Glomerular endothelial cell (primary cell): Measurements from ENCODE around the gene SYTL1. TPM values are rescaled to one million over a fixed set of nuclear protein-coding genes. Genes with fewer than 3 reads are reported as not detected.
"Not testable (repeated sequence)": the region's sequence is repeated elsewhere in the genome, so short reads cannot be mapped to it uniquely, and the experiment has no call there.

Experiments
- DNase-seq: peaks from one replicate; pipeline ENCODE4 v3.0.0-alpha.2; 2011; ENCODE audit warnings: low read depth, low spot score; ENCODE audit errors: extremely low read depth
- total RNA-seq: library from RNA; depleted of rRNA; stranded (reverse); fragments of >200 nt; gene quantifications from 2 replicates; pipeline ENCODE4 v1.2.3, GENCODE V29; 2015

SYTL1 gene
- total RNA-seq, 1 donor from 2014 or later, result 5.4 TPM

DNA sequence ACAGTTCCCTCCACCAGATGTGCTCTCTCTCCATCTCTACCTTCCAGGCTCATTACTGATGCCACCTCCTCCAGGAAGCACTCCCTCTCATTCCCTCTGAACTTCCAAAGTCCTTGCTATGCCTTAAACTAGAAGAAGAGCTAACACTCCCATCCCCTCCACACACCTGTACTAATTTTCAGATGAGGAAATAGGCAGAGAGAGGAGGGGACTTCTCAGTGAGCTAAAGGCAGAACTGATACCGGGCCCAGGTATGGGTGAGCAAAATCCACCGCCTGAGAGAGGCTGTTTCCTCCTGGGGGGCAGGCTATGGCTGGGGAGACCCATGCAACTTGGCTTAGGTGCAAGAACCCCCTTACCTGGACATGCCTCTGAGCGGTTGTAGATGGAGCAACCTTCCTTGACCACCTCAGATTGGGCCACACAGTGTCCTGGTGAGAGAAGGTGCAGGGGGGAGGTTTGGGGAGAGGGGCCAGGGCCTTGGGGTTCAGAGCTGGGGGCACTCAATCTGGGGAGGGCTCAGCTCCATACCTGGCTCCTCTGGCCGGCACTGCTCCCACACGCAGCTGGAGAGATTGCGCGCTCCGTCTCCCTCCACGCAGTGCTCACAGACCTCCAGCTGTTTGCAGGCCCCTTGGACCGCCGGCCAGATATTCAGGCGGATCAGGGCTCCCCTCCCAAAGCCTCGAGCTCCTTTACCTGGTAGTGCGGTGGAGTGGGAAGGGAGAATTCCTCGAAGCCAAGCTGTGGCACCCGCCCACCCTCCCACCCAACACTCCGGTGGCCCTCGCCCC is 40.3 kb downstream of the SYTL1 start:
- no peak for DNase-seq

- DNase-seq, result no peak
These were observed 41.3 kb downstream of the SYTL1 start, which contains the start of gene CD164L2 for GRCh38 chr1:27383039-27383605. Gene CD164L2, minus strand, starts transcription at chr1:27383333. Its CDS starts 94 bp downstream, at chr1:27383239.

DNA sequence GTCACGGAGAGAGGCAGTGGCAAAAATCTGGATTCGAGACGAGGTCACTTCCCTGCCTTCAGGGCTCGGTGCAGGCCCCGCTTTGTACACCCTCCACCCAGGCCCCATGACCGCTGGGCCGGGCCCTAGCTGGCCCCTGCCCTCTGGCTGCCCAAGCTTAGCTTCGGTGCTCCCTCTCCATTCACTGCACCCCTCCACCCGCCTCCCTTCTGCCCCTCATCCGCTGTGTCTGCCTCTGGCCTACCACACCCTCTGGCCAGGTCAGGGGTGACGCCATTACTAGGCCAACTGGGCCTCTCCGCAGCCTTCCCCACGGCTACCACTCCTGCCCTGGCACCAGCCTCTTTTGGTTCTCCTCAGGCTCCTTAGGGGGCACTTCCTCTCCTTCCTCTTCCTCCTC is 41.8 kb downstream of the SYTL1 start:
- DNase-seq, result no peak

- not testable (repeated sequence) for DNase-seq
These were observed 43.0 kb downstream of the SYTL1 start for GRCh38 chr1:27384797-27385196.

DNA sequence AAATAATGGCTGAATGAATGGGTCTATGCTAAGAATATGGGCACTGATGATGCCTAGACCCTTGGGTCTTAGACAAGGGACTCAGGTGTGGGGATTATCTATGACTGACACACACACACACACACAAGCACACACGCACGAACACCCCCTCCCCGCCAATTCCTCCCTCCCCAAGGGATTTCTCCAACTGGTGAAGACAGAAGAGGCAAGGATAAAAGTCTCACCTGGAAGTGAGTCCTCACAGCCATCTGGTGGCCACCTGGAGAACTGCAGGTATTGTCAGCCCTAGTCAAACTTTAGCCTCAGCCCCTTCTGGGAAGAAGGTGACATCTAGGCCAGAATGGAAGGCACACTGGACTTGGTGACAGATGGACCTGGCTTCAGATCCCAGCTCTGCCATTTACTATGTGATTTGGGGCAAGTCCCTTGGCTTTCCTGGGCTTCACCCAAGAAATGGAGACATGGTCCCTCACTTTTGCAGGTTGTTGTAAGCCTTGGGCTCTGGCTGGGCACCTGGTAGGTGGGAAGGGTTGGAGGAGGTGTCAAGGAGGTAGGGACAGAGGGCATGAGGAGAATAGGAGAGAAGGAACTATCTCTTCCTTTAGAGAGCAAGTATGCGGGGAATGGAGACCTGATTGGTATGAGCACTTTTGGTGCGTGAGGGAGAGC is 46.6 kb downstream of the SYTL1 start:
- DNase-seq, result no peak

- no peak for DNase-seq
These were observed 49.8 kb downstream of the SYTL1 start for GRCh38 chr1:27391511-27392095.

DNA sequence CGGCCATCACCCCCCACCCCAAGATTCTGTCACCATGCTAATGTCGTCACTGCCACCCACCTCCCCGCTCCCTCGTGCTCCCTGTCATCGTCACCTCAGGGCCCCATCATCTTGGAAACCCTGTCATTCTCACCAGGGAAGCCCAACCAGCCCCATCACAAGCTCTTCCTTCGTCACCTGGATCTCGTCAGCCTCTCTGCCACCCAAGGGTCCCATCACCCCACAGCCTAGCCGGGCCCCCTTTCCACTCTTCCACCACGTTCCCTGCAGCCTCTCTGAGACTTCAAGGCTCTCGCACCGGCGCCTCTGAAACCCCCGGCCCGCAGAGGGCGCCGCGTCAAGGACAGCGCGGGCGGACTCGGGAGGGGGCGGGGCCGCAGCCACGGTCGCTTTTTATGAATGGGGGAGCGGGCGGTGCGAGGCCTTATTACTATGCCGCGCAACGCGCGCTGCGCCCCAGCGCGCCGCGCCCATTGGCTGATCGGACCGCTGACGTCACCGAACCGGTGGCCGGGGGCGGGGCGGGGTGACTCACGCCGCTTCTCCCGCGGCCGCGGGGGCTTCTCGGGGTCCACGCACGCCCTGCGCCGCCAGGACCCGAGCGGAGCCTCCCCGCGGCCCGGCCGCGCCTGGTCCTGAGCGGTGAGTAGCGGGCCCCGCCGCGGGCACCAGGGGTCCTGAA is 50.4 kb downstream of the SYTL1 start, which contains the start of gene GPR3:
GPR3 (plus strand) TSS at position 527 of the 682 bp plus-strand sequence. CDS start 1,177 bp downstream, outside the sequence.
- no peak for DNase-seq

- DNase-seq, result no peak
These were observed 51.2 kb downstream of the SYTL1 start for GRCh38 chr1:27392778-27393635.

DNA sequence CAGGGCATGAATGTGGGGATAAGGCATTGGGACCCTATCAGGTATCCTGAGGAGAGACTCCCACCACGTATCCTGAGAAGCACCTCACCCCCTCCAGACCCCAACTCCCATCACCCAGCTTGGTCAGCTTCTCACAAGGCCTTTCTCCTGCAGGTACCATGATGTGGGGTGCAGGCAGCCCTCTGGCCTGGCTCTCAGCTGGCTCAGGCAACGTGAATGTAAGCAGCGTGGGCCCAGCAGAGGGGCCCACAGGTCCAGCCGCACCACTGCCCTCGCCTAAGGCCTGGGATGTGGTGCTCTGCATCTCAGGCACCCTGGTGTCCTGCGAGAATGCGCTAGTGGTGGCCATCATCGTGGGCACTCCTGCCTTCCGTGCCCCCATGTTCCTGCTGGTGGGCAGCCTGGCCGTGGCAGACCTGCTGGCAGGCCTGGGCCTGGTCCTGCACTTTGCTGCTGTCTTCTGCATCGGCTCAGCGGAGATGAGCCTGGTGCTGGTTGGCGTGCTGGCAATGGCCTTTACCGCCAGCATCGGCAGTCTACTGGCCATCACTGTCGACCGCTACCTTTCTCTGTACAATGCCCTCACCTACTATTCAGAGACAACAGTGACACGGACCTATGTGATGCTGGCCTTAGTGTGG is 51.9 kb downstream of the SYTL1 start:
- DNase-seq, result no peak

GRCh38 chr1:27394282-27394658 is 52.4 kb downstream of the SYTL1 start:
- DNase-seq, result no peak

GRCh38 chr1:27394925-27395324 is 53.1 kb downstream of the SYTL1 start:
- DNase-seq, result no peak

- no peak for DNase-seq
These were observed 53.8 kb downstream of the SYTL1 start for GRCh38 chr1:27395441-27396195.

DNA sequence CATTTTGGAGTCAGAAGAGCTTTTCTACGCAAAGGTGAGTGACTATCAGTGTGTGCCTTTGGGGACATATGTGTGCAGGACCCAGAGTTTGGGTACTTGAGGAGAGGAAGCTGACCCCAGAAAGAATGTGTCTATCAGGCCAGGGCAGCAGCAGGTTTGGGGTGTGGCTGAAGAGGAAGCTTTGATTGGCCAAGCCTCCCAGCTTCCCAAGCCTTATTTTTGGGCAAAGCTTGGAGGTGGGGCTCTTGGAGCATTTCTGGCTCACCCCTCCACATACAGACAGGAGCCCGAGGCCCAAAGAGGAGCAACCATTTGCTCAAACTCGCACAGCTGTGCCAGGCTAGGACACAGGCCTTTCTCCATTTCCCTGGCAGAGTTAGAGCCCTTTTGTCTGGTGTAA is 55.3 kb downstream of the SYTL1 start:
- DNase-seq, result no peak

GRCh38 chr1:27397749-27398148 is 55.9 kb downstream of the SYTL1 start:
- DNase-seq, result no peak

DNA sequence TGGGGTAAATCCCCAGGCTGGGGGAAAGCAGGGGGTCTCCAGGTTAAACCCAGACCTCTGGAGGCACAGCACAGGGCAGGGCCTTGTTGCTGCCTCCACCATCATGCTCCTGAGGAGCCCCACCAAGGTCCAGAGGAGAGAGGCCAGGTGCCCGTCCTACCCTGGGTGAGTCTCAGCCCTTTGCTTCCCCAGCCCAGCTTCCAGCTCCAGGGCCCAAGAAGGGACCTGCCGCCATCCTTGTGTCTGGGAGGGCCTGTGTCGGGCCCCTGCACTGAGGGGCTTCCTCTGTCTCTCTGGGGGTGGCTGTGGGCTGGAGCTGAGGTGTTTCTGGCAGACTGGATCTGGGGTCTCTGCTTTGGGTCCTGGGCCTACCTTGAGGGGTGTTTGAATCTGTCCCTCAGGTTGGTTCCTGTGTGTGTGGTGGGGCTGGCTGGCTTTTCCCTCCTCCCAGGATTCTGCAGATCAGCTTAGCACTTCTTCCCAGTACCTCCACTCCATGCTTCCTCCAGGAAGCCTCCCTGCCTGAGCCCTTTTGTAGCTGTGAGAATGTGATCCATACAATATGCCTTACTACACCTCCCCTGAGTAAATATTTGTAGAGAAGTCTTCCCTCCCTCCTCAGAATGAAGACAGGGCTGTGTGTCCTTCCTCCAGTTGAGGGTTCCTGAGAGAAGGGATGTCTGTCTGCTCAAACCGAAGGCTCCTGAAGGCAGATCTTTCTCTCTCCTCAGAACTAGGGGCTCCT is 56.8 kb downstream of the SYTL1 start:
- DNase-seq, result no peak

DNA sequence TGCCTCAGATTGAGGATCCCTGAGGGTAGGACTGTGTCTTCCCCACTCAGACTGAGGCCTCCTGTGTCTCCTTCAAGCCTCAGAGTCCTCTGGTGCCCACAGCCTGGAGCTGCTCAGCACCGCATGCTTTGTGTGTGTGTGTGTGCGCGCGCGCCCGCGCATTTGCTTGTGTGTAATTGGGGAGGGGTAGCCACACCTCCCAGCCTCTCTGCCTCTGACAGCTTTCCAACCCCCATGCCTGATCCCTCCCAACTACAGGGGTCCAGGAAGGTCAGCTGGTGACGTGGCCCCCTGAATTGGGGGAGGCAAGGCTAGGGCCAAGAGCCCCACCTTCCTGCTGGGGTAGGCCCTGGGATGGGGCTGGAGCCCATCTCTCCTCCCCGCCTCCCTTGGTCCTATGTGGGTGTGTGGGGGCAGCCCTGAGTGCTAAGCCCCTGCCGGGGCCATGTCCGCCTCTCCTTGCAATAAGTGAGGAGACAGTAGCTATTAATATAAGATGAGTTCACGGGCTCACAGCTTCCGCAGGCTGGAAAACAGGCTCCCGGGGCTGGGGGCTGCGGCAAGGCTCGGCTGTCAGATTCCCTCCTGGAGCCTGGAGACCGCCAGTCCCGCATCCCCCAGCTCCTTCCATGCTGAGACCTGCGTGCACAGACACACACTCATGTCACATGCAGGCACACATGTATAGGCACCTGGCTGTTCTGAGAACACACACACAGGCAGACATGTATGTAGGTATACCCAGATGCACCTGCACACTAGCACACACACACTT is 57.6 kb downstream of the SYTL1 start:
- DNase-seq, result no peak
